Ureter (tissue), 1 donor: ENCODE data around the gene SERPINA9. TPM values are rescaled to one million over a fixed set of nuclear protein-coding genes. Genes with fewer than 3 reads are reported as not detected.
"Not testable (repeated sequence)": the region's sequence is repeated elsewhere in the genome, so short reads cannot be mapped to it uniquely, and the experiment has no call there.

Experiments used
- DNase-seq: peaks from one replicate; pipeline ENCODE4 v3.0.0-alpha.2; 2020; ENCODE audit warnings: low spot score
- total RNA-seq: library from RNA; stranded (reverse); gene quantifications from one replicate; pipeline ENCODE4 v1.2.4, GENCODE V29; 2023
- donor health status: DM: yes; HTN: yes; CAD: no.

The SERPINA9 gene, protein sequence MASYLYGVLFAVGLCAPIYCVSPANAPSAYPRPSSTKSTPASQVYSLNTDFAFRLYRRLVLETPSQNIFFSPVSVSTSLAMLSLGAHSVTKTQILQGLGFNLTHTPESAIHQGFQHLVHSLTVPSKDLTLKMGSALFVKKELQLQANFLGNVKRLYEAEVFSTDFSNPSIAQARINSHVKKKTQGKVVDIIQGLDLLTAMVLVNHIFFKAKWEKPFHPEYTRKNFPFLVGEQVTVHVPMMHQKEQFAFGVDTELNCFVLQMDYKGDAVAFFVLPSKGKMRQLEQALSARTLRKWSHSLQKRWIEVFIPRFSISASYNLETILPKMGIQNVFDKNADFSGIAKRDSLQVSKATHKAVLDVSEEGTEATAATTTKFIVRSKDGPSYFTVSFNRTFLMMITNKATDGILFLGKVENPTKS
- not detected for total RNA-seq

DNA sequence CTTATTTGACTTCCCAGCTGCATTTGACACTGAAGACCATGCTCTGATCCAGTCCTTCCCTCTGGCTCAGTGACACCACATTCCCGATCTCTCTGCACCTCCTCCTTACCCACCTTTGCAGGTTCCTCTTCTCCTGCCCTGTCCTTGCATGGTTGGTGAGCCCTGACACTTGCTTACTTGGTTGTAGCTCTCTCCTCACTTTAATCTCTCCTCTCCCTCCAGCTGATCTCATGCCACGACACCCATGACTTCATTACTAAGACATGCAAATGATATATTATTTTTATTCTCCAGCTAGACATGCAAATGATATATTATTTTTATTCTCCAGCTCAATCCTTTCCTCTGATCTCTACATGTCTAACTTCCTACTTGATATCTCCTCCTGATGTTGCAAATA, at the start of gene SERPINA9:
TSS of gene SERPINA9 (minus strand) at position 175 of the 400 bp plus-strand sequence. CDS start 6,357 bp downstream, outside the sequence.
- no peak for DNase-seq

DNA sequence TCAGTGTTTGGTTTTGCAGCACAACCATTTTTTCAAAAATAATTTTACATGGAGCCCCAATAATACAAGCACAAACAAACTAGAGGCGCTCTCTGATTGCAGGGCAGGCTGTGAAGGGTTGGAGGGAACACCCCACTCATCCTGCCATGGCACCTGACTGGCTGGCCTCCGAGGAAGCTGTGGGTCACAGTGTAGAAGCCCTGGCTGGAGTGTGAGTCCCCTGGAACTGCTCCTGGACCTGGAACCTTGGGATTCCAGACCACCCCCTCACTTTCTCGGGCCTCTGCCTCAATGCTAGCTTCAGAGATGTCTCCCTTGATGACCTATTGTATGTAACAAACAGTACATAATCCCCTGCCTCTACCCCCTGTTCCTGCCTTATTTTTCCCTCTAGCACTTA, 48.1 kb upstream of the SERPINA9 start:
- DNase-seq: no peak

DNA sequence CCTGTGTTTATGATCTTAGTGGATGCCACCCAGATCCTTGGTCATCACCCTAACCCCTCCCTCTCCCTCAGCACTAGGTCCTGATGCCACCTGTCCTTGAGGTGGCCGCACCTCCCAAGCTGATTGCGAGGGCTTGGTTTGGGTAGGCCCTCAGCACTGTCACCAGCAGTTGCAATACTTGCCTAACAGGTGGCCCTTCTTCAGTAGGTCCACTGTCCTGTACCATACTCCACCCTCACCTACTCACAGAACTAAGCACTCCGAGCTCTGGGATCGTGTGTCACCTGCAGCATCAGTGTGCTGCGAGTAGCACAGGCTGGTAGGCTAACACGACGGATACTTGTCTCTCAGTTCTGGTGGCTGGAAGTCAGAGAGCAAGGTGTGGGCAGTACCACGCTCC, 47.3 kb upstream of the SERPINA9 start:
- DNase-seq: no peak

DNA sequence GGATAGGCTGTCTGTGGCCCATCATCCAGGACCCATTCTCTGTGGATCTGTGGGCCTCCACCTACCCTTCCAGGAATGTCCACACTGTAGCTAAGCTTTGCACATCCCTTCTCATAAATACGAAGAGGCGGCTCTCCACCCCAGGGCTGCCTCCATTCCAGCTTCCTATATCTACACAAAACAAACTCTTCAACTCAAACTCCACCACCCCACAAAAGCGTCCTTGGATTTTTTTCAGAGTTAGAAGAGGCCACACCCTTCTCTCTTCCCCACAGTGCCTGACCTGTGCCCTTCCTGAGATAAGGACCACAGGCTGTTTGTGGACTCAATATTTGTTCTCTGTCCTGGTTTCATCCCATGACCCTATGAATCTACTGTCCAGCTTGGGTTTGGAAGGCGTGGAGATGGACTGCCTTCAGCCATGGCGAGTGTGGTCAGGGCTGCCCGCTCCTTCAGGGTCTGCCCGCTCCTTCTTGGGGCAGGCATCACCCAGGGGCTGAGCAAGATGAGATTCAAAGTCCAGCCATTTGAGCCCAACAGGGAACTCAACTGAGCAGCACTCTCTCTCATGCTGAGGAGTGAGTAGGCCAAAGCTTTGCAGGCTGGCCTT, 46.2 kb upstream of the SERPINA9 start:
- DNase-seq: no peak

DNA sequence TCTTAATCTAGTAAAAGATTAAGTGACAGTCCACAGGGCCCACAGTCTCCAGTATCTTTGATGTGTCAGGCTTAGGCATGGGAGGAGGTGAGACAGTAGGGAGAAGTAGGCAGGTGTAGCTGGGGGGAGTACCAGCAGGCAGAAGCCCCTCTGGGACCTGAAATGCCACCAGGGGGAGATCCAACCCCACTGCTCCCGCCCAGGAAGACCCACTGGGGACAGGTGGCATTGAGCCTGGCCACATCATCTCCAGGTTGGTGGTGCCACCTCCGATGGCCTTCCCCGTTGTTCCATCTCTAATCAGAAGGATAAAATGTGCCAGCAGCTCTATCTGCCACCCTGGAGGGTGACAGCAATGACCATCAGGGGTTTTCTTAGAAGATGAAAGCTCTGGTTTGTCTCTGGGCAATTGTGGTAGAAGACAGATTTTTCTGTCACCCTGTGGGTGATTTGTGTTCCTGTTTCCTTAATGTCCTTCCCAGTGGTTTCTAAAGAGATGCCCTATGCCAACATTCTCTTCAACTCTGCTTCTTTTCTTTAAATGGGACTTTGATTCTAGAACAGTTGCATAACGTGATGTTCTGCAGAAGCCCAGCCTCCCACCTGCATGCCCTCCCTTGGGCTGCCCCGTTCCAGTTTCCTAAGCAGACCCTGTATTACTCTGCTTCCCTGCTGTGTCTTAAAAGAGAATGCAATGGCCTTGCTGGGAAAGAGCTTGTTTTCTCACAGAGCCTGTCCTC, 45.5 kb upstream of the SERPINA9 start:
- no peak for DNase-seq

DNA sequence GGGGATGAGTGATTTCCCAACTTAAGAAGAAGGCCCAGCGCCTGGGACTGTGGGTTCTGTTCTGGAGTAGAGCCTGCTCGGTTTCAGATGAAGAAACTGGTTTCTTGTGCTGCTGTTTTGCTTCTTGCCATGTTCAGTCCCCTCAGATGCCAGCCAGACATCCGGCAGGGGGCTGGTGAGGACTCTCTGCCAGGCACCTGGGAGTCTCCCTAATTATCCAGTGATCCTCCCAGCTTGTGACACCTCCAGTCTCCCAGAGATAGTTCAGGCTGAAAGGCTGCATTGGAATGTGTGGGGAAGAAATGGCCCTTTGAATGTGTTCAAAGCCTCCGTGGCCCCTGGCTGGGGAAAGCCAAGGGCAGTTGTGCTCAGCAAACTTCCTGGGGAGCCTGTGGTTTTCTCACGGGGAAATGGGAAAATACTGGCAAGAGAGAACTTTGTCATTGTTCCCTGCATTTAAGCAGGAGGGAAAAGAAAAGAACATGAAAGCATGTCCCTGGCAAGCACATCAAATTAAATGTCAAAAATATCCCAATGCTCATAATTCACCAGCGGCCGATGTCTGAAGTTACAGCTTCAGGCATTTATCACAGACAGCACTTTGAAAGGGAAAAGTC, 41.8 kb upstream of the SERPINA9 start:
- no peak for DNase-seq

DNA sequence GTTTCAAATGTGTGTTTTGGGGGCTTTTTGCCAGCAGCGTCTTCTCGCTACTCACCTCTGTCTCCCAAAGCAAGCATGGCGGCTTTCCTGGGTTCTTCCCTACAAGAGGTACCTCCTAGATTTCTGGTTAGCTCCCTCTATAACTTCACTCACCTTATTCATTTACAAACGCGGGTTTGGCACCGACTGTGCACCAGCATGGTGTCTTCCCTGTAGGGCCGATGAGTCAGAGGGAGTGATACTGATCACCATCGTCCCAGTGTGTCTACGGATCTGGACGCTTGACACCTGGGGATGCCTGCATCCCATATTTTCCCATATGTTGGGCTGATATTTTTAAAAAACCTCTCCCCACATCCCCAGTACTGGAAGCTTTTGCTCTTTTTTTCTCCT, 41.2 kb upstream of the SERPINA9 start:
- no peak for DNase-seq

DNA sequence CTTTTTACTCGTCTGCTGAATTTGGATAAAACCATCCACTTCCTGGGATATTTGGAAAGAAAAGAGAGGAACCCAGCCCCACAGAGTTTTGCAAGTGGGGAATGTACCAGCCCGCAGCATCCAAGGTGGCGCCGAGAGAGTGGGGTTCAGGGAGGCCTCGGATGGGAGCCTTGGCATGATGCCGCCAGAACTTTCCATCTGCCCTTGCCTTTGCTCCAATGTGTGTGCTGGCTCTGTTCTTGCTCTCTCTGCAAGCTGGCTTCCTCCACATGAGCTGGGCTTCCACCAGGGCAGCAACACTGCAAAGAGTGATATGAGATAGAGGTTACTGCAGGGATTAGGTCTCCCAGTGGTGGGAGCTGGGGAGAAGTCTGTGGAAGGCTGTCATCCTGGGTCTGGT, 39.9 kb upstream of the SERPINA9 start:
- no peak for DNase-seq

DNA sequence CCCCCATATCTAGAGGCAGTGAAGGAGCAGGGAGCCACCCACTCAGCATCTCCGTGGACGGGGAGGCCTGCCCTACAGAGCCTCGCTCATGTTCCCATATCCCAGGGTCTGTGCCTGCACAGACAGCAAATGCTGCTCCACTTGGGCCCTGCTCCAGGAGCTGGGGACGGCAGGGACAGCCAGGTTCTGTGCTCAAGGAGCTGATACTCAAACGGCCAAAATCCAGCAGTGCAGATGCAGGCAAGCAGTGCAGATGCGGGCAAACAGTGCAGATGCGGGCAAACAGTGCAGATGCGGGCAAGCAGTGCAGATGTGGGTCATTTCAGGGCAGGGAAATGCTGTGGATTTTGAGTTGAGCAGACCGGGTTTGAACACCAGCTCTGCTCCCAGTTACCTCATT, 39.4 kb upstream of the SERPINA9 start:
- DNase-seq: no peak

DNA sequence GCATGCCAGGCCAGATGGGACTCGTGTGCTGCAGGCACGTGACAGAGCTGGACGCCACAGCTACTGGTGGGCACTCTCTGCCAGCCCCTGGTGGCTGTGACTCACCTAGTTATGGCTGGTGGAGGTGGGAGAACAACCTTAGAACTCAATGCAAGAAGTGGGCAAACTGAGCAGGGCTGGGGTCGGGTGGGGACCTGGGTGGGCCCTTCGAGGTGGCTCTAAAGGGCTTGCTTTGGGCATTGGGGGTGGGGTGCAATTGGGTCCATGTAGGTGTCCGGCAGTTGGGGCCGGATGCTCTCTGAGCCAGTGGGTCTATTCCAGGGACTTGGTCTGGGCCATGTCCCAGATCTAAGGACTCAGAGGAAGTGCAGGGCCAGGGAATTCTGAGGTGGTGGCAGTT, 38.4 kb upstream of the SERPINA9 start:
- DNase-seq: no peak

DNA sequence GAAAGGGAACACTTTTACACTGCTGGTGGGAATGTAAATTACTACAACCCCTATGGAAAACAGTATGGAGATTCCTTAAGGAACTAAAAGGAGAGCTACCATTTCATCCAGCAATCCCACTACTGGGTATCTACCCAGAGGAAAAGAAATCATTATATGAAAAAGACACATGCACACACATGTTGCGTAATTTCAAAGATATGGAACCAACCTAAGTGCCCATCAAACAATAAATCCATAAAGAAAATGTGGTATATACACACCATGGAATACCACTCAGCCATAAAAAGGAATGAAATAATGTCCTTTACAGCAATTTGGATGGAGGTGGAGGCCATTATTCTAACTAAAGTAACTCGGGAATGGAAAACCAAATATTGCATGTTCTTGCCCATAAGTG, 34.5 kb upstream of the SERPINA9 start:
- DNase-seq: not testable (repeated sequence)

DNA sequence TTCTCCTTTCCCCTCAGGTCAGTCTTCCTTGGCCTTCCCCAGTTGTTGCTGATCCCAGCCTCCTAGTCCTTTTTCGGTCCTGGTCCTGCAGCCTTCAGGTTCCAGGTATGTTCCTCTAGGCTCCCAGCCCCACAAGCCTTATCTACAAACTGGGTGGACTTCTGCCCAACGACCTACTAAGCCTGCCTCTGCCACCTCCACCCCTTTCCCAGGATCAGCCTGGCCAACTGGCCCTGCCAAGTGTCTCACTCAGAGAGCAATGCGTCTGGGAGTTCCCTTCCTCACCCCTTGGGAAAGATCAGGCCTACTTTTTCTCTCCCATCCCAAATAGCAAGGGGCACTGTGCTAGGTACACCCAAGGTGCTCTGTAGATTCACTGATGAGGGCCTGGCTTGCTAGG, 33.4 kb upstream of the SERPINA9 start, which contains the start of gene SERPINA12:
TSS of gene SERPINA12 (minus strand) at position 114 of the 400 bp plus-strand sequence. CDS start 11,072 bp downstream, outside the sequence.
- DNase-seq: no peak

DNA sequence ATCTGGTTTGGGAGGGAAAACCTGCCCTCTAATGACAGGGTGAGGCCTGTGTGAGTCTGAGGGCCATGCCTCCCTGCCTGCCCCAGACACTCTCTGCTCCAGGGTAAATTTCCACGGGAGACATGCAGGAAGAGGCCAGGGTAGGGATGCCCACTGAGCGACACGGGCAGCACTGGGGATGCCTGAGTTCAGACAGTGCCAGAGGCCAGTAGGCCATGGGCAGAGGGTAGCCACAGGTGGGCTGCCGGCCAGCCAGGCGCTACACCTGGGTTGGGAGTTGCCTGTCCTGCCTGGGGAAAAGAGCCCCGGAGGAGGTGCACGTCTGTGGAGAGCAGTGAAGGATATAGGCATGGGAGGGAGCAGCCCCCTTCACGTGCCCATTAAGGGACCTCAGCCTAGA, 29.6 kb upstream of the SERPINA9 start:
- DNase-seq: no peak

DNA sequence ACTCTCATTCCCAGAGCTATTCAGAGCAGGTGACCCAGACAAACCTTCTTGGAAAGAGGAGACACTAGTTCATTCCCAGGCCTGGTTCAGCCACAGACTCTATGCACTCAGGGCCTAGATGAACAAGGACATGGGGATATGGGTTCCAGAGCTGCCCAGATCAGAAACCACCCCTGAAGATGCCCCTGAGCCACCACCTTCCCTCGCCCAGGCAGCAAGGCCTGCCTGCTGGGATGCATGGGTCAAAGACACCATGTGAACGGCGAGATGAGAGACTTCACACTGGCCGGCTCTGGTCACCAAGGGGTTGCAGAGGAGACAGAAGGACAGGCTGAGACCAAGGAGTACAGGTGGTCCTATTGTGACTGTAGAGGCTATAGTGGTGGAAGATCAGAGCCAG, 29.2 kb upstream of the SERPINA9 start:
- no peak for DNase-seq

DNA sequence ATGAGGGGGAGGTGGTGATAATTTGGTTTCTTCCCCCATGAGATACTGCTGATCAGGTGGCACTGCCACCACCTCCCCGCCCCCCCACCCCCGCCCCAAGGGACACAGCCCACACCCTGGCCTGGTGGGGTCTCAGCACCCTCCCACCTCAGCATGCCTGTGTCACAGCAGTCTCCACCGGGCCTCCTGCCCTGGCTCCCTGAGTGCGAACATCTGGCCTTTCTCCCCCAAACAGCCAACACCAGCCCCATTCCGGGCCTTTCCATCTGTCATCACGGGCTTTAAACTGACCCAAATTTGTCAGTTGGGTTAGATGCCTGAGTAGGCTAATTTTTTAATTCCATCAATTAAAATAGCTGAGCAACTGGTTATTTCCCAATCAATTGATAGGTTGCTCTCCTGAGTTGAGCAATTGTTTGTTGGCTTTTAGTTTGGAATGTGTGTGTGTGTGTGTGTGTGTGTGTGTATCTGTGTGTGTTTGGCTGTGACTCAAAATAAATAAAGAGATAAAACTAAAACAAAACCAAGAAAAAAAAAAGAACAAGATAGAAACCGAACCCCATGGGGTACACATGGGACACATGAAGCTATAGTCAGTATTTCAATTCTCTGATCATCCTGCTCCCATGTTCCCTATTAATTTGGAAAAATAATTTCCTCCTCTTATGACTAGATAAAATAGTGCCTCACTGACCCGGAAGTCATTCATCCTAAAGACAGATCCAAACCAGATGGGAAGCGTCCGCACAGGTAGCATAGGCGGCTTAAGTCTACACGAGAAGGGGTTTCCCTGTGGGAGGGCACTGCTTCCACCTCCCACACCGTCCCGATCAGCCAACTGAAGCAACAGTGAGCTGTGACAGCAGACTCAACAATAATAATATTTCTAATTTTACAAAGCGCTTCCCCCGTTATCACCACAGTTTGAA, 25.9 kb upstream of the SERPINA9 start:
- no peak for DNase-seq

DNA sequence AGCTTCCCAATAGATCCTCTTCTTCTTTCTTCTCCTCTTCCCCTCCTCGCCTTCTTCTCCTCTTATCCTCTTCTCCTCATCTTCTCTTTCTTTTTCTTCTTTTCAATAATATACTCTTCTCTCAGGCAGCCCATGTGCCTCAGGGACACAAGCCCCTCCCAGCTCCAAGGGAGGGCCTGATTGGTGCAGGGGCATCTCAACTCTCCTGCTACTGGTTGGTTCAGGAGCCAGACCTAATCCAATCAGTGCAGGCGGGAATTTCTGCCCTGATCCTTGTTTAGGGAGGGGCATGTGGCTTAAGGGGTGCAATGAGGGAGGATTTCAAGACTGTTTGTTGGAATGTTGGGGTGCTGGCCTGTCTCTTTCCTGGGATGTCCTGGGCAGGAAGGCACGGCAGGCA, 24.3 kb upstream of the SERPINA9 start:
- DNase-seq: no peak

DNA sequence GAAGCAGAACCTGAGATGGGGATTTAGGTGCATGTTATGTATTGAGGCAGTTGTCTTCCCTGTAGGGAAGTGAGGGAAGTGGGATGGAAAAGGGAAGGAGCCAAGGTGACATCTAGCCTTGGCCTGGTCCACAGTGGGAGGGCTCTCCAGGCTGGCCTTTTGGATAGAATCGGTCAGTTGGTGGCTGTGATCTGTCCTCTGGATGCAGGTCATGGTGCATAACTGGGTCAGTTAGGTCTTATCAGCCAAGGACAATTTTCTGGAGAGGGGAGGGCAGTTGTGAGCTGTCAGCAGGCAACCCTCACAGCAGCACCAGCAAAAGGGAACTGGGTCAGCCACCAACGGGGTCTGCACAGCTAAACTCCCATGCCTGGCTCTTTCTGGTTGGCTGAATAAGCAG, 23.7 kb upstream of the SERPINA9 start:
- no peak for DNase-seq

DNA sequence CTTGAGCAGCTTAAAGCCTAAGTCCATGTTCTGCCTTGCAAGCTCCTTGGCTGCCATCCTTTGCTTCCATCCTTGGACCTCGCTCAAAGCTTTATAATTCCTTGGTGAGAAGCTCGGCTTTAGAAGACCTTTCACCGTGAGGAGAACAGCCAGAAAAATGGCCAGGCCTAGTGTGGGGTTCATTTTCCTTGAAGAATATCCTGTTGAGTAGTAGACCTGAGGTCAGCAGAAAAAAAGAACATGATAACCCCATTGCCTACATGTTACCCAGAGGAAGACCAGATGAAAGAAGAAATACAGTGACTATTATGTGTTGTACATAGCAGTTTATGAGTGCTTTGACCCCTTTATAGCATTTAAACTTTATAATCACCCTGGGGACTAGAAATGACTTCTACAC, 22.2 kb upstream of the SERPINA9 start:
- no peak for DNase-seq

DNA sequence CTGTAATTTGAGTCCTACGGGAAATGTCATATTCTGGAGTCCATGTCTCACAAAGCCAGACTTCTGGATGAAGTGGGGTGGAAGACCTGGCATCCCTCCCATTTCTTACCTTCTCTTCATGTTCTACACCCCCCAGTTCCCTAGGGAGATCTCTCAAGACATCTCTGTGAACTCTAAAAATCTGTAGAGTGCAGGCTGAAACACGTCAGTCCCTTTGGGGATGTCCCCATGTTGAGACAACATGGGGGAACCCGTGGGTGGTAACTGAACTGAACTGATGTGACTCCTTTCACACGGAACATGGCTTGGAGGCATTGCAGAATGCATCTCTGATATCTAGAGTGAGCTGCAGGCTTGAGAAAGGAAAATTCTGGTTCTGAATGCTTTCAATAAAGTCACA, 18.1 kb upstream of the SERPINA9 start:
- no peak for DNase-seq

DNA sequence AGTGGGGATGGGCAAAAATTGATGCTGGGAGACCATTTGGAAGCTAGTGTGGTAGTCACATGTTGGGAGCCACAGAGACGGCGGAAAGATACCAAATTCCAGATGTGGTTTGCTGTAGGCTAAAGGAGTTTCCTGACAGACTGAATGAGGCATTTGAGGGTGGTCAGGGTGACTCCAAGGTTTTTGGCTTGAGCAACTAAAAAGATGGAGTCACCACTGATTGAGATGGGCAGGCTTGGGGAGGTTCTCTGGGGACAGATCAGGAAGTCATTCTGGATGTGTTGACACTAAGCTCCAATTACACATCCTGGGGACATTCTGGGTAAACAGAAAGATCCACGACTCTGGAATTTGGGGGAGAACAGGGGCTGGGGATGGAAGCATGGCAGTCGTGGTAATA, 15.5 kb upstream of the SERPINA9 start:
- no peak for DNase-seq

DNA sequence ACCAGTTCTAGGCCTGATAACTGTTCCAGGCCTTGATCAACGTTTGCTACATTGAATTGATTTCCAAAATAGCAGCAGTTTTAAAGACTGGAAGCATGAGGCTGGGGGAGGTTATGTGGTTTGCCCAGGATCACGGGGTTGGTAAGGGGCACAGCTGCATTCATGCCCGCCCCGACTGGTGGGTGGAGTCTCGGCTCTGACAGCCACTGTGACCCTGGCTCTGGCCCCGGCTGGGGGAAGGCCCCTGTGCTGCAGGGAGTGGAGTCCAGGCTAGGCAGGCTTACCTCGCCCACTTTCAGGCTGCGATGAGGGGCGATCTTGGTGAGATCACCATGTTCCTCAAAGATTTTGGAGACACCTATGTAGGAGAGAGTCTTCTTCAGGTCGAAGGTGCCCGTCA, 13.3 kb upstream of the SERPINA9 start:
- no peak for DNase-seq
